Measurements from ENCODE around the gene XYLT1.

Gene XYLT1

GRCh38 chr16:17382514-17382913 lies 88.2 kb downstream of the XYLT1 start:
- no peak for ATAC-seq
- TF ChIP-seq ZC3H10 (CRISPR knock-in tag; IDR thresholded peaks at IDR 0.05) (no peak), TCF4 (CRISPR knock-in tag; IDR thresholded peaks at IDR 0.05; ENCODE audit: borderline replicate concordance) (peak; percentile 35; the same call in 1 of the 2 replicates), SNAI2 (CRISPR knock-in tag; IDR thresholded peaks at IDR 0.05) (no peak)

- ATAC-seq = no peak
- TF ChIP-seq ISL1 (CRISPR knock-in tag; IDR thresholded peaks at IDR 0.05) (no peak), SNAI2 (CRISPR knock-in tag; IDR thresholded peaks at IDR 0.05) (no peak), ESRRG (CRISPR knock-in tag; IDR thresholded peaks at IDR 0.05) (no peak), ZC3H10 (CRISPR knock-in tag; IDR thresholded peaks at IDR 0.05) (no peak), RARB (CRISPR knock-in tag; IDR thresholded peaks at IDR 0.05) (no peak), PPARA (CRISPR knock-in tag; IDR thresholded peaks at IDR 0.05; ENCODE audit: borderline replicate concordance) (no peak), TSHZ2 (CRISPR knock-in tag; IDR thresholded peaks at IDR 0.05) (no peak), GLIS3 (CRISPR knock-in tag; IDR thresholded peaks at IDR 0.05) (no peak), ZFP3 (CRISPR knock-in tag; IDR thresholded peaks at IDR 0.05) (no peak), POU6F1 (CRISPR knock-in tag; IDR thresholded peaks at IDR 0.05; ENCODE audit: borderline replicate concordance, low read depth) (no peak), BACH2 (CRISPR knock-in tag; IDR thresholded peaks at IDR 0.05; ENCODE audit: borderline replicate concordance) (no peak), ZFP30 (CRISPR knock-in tag; IDR thresholded peaks at IDR 0.05) (no peak), ARNTL (CRISPR knock-in tag; IDR thresholded peaks at IDR 0.05; ENCODE audit: borderline replicate concordance, low read depth) (no peak), ZNF70 (CRISPR knock-in tag; IDR thresholded peaks at IDR 0.05) (no peak), ZNF8 (CRISPR knock-in tag; IDR thresholded peaks at IDR 0.05) (no peak)
- TF ChIP-seq, protein P1, sequence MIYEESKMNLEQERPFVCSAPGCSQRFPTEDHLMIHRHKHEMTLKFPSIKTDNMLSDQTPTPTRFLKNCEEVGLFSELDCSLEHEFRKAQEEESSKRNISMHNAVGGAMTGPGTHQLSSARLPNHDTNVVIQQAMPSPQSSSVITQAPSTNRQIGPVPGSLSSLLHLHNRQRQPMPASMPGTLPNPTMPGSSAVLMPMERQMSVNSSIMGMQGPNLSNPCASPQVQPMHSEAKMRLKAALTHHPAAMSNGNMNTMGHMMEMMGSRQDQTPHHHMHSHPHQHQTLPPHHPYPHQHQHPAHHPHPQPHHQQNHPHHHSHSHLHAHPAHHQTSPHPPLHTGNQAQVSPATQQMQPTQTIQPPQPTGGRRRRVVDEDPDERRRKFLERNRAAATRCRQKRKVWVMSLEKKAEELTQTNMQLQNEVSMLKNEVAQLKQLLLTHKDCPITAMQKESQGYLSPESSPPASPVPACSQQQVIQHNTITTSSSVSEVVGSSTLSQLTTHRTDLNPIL (CRISPR knock-in tag; IDR thresholded peaks at IDR 0.05; ENCODE audit: low read depth) = no peak
- TF ChIP-seq, protein P2, sequence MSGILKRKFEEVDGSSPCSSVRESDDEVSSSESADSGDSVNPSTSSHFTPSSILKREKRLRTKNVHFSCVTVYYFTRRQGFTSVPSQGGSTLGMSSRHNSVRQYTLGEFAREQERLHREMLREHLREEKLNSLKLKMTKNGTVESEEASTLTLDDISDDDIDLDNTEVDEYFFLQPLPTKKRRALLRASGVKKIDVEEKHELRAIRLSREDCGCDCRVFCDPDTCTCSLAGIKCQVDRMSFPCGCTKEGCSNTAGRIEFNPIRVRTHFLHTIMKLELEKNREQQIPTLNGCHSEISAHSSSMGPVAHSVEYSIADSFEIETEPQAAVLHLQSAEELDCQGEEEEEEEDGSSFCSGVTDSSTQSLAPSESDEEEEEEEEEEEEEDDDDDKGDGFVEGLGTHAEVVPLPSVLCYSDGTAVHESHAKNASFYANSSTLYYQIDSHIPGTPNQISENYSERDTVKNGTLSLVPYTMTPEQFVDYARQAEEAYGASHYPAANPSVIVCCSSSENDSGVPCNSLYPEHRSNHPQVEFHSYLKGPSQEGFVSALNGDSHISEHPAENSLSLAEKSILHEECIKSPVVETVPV (CRISPR knock-in tag; IDR thresholded peaks at IDR 0.05) = no peak
- TF ChIP-seq, protein P3, sequence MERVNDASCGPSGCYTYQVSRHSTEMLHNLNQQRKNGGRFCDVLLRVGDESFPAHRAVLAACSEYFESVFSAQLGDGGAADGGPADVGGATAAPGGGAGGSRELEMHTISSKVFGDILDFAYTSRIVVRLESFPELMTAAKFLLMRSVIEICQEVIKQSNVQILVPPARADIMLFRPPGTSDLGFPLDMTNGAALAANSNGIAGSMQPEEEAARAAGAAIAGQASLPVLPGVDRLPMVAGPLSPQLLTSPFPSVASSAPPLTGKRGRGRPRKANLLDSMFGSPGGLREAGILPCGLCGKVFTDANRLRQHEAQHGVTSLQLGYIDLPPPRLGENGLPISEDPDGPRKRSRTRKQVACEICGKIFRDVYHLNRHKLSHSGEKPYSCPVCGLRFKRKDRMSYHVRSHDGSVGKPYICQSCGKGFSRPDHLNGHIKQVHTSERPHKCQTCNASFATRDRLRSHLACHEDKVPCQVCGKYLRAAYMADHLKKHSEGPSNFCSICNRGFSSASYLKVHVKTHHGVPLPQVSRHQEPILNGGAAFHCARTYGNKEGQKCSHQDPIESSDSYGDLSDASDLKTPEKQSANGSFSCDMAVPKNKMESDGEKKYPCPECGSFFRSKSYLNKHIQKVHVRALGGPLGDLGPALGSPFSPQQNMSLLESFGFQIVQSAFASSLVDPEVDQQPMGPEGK (CRISPR knock-in tag; IDR thresholded peaks at IDR 0.05; ENCODE audit: borderline replicate concordance) = no peak
These were observed 89.0 kb downstream of the XYLT1 start for GRCh38 chr16:17381784-17382183.

- no peak for TF ChIP-seq TSHZ2 (CRISPR knock-in tag; IDR thresholded peaks at IDR 0.05)
- no peak for TF ChIP-seq POU6F1 (CRISPR knock-in tag; IDR thresholded peaks at IDR 0.05; ENCODE audit: borderline replicate concordance, low read depth)
- TF ChIP-seq ZFP3 (CRISPR knock-in tag; IDR thresholded peaks at IDR 0.05) = no peak
- TF ChIP-seq BACH2 (CRISPR knock-in tag; IDR thresholded peaks at IDR 0.05; ENCODE audit: borderline replicate concordance) = no peak
- no peak for TF ChIP-seq GLIS3 (CRISPR knock-in tag; IDR thresholded peaks at IDR 0.05)
- TF ChIP-seq TOX (CRISPR knock-in tag; IDR thresholded peaks at IDR 0.05; ENCODE audit: borderline replicate concordance) = no peak
- TF ChIP-seq ARNTL (CRISPR knock-in tag; IDR thresholded peaks at IDR 0.05; ENCODE audit: borderline replicate concordance, low read depth) = no peak
- no peak for TF ChIP-seq RARB (CRISPR knock-in tag; IDR thresholded peaks at IDR 0.05)
- TF ChIP-seq ZNF565 (CRISPR knock-in tag; conservative IDR thresholded peaks at IDR 0.05; ENCODE audit: low read depth) = no peak
- TF ChIP-seq, protein P3 (CRISPR knock-in tag; IDR thresholded peaks at IDR 0.05; ENCODE audit: borderline replicate concordance) = no peak
- TF ChIP-seq ESRRG (CRISPR knock-in tag; IDR thresholded peaks at IDR 0.05) = no peak
- no peak for TF ChIP-seq ZNF70 (CRISPR knock-in tag; IDR thresholded peaks at IDR 0.05)
- no peak for TF ChIP-seq TCF4 (CRISPR knock-in tag; IDR thresholded peaks at IDR 0.05; ENCODE audit: borderline replicate concordance)
- ATAC-seq = no peak
These were observed 90.1 kb downstream of the XYLT1 start for GRCh38 chr16:17380613-17381012.
